ENCODE results near the gene ATOH8.

DNA sequence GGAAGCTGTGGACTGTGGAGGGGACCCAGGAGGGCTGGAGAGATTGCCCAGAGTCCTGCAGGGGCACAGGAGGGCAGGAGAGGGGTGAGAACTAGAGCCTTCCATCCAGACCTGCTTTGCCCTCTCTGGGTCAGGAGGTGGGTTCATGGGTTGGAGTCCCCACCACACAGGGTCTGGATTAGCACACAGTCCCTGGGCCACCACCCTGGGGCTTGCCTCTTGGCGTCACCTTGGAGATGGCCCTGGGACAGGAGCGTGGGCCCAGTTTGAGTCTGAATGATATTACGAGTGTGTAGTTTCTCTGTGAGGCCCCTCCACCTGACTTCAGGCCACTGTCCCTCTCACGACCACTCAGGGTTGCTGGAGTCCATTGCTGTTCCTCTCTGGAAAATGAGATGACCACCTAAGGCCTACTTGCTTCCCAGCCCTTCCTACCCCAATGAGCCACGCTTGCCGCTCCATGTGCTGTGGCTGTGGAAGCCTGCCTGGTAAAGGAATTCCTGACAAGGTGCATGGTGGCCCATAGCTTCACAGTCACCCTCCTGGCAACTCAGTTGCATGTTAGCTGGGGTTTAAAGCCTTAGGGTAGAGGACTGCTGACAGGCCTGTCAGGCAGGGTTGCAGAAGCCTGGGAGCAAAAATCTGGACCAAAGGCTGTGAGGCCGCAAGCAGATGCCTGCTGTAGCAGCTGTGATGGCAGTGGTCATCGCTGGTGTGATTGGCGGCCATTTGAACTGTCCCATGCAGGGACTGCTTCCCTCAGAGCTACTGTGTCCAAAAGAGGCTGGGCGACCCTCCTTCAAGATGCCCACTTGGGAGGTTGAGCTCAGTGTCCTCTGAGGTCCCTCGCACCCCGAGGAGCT, 14.2 kb downstream of the ATOH8 start:
- TF ChIP-seq, protein P1, sequence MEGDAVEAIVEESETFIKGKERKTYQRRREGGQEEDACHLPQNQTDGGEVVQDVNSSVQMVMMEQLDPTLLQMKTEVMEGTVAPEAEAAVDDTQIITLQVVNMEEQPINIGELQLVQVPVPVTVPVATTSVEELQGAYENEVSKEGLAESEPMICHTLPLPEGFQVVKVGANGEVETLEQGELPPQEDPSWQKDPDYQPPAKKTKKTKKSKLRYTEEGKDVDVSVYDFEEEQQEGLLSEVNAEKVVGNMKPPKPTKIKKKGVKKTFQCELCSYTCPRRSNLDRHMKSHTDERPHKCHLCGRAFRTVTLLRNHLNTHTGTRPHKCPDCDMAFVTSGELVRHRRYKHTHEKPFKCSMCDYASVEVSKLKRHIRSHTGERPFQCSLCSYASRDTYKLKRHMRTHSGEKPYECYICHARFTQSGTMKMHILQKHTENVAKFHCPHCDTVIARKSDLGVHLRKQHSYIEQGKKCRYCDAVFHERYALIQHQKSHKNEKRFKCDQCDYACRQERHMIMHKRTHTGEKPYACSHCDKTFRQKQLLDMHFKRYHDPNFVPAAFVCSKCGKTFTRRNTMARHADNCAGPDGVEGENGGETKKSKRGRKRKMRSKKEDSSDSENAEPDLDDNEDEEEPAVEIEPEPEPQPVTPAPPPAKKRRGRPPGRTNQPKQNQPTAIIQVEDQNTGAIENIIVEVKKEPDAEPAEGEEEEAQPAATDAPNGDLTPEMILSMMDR (IDR thresholded peaks at IDR 0.05): no peak
- TF ChIP-seq POLR2A (IDR thresholded peaks at IDR 0.05): no peak

All from thyroid gland (tissue), 4 donors.